ENCODE results near the gene CCNL2. TPM values are rescaled to one million over a fixed set of nuclear protein-coding genes. Genes with fewer than 3 reads are reported as not detected.

The CCNL2 gene
- total and polyA plus RNA-seq, 12 donors: 38.5 to 243 (median 48.0) TPM

DNA sequence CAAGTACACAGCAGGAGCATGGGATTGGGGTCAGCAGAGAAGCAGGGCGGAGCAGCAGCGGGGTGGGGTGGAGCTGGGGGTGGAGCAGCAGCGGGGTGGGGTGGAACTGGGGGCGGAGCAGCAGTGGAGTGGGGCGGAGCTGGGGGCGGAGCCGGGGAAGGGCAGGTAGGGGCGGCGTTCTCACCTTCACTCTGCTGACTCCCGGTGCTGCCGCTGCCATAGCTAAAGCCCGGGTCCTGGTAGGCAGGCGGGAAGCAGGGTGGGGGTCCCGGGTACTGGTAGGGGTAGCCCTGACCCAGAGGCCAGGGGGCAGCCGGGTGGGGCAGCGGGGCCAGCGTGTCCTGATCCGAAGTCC lies 61.4 kb downstream of the CCNL2 start:
- intact Hi-C loops (cut with DNase I): no loop called here
- no peak overlapping the region for H3K27ac ChIP-seq
- no peak for ATAC-seq
- no peaks in the 10 kb centered on the region for H3K9me3 ChIP-seq
- H3K36me3 ChIP-seq: peaks cover 0 to 63% (median 9%) of the 10 kb centered on the region in 9 donors
- TF ChIP-seq, protein P1, sequence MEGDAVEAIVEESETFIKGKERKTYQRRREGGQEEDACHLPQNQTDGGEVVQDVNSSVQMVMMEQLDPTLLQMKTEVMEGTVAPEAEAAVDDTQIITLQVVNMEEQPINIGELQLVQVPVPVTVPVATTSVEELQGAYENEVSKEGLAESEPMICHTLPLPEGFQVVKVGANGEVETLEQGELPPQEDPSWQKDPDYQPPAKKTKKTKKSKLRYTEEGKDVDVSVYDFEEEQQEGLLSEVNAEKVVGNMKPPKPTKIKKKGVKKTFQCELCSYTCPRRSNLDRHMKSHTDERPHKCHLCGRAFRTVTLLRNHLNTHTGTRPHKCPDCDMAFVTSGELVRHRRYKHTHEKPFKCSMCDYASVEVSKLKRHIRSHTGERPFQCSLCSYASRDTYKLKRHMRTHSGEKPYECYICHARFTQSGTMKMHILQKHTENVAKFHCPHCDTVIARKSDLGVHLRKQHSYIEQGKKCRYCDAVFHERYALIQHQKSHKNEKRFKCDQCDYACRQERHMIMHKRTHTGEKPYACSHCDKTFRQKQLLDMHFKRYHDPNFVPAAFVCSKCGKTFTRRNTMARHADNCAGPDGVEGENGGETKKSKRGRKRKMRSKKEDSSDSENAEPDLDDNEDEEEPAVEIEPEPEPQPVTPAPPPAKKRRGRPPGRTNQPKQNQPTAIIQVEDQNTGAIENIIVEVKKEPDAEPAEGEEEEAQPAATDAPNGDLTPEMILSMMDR (IDR thresholded peaks at IDR 0.05): no peak
- DNase-seq: no peak
- H3K4me3 ChIP-seq: no peak overlapping the region
- H3K27me3 ChIP-seq: no peaks in the 10 kb centered on the region
- 82 to 86% methylated on average over 18 of the region's 18 CpGs for WGBS, 2 donors
- no peaks in the 10 kb centered on the region for H3K4me1 ChIP-seq

GRCh38 chr1:1336931-1337792 lies 62.0 kb downstream of the CCNL2 start:
- H3K27me3 ChIP-seq: no peaks in the 10 kb centered on the region
- no peak overlapping the region for H3K4me3 ChIP-seq
- no peak for DNase-seq
- no peak for ATAC-seq
- H3K4me1 ChIP-seq: no peaks in the 10 kb centered on the region
- WGBS, 2 donors: 96 to 97% methylated on average over 30 to 32 of the region's 32 CpGs
- H3K36me3 ChIP-seq: peaks cover 0 to 62% (median 9%) of the 10 kb centered on the region in 9 donors
- no peak overlapping the region for H3K27ac ChIP-seq
- H3K9me3 ChIP-seq: no peaks in the 10 kb centered on the region
- TF ChIP-seq, protein P1 (IDR thresholded peaks at IDR 0.05): no peak
- intact Hi-C loops (cut with DNase I): no loop called here

DNA sequence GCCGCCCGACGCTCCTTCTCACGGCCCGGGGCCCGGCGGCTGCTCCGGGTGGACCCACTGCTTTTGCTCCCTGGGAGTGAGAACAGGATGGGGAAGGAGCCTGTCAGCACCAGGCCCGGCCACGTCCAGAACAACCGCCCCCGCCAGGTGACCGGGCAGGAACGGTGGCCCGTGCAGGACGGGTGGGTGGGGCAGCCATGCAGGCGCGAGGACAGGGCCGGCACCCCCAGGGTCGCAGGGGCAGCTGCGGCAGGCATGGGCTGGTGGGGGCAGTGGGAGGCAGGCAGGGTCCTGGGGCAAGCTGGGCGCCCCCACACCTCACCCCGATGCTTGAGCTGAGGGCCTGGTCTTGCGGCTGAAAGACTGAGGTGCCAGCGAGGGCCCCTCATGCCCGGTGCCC lies 62.7 kb downstream of the CCNL2 start:
- H3K36me3 ChIP-seq: peaks cover 0 to 55% (median 9%) of the 10 kb centered on the region in 9 donors
- DNase-seq: no peak

DNA sequence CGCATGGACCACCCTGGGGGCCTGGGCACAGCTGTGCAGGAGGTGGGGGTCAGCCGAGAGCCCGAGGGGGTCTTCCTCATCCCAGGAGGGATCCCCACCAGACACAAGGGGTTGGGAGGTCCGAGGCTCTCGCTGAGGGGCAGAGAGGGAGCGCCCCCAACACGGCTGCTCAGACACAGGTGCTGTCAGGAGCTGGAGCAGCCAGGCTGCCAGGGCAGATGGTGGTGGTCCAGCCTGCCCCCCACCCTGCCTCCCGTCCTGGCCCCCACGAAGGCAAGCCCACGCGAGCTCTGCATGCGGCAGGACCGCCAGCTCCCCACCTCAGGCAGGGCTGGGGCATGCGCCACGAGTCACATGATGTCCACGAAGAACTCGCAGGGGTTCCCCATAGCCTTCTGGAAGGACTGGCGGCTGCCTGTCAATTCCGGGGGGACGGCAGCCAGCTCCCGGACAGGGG lies 63.3 kb downstream of the CCNL2 start:
- intact Hi-C loops (cut with DNase I): no loop called here
- TF ChIP-seq, protein P1 (IDR thresholded peaks at IDR 0.05): no peak
- Histone ChIP-seq H3K9me3 (no peaks in the 10 kb centered on the region), H3K27ac (no peak overlapping the region), H3K27me3 (no peaks in the 10 kb centered on the region), H3K4me1 (peaks cover under 1 to 8% (median 4%) of the 10 kb centered on the region in 9 donors), H3K36me3 (peaks cover 0 to 51% (median 9%) of the 10 kb centered on the region in 9 donors), H3K4me3 (no peak overlapping the region)
- WGBS, 2 donors: 88 to 90% methylated on average over 21 of the region's 21 CpGs
- DNase-seq (no peak), ATAC-seq (no peak)

More for the DNA sequence above, 62.7 kb downstream of the CCNL2 start:
- 88 to 93% methylated on average over 18 to 26 of the region's 26 CpGs for WGBS, 2 donors
- ATAC-seq: no peak
- Histone ChIP-seq H3K4me1 (peaks cover 0 to 2% (median 0%) of the 10 kb centered on the region in 9 donors), H3K4me3 (no peak overlapping the region), H3K27ac (no peak overlapping the region), H3K9me3 (no peaks in the 10 kb centered on the region), H3K27me3 (no peaks in the 10 kb centered on the region)
- intact Hi-C loops (cut with DNase I): no loop called here
- TF ChIP-seq, protein P1 (IDR thresholded peaks at IDR 0.05): no peak

Small RNA genes within 50 kb of the gene (microRNA-seq; reads per million reads assigned to microRNA genes)
- gene MIR6808: 0 to 0.51 reads per million in 2 donors

Other genes with a start within 250 kb of the CCNL2 start
- under 1 TPM in 7 of 10 donors, not detected in 3; 0.11 to 0.53 (median 0.26) TPM for gene TTLL10, start 225.5 kb downstream of the CCNL2 start, total RNA-seq
- gene TTLL10, start 225.5 kb downstream of the CCNL2 start, polyA plus RNA-seq: under 1 TPM; 0.09 to 0.29 TPM
- 1 to 10 TPM in 1 of 10 donors, under 1 TPM in 2, not detected in 7; 0.28 to 1.7 (median 0.49) TPM for gene TNFRSF18, start 192.7 kb downstream of the CCNL2 start, total RNA-seq
- gene TNFRSF18, start 192.7 kb downstream of the CCNL2 start, polyA plus RNA-seq: under 1 TPM in 1 of 2 donors, not detected in 1; 0.26 TPM
- 10 to 100 TPM in 1 of 10 donors, 1 to 10 TPM in 7, under 1 TPM in 2; 0.52 to 24.8 (median 5.0) TPM for gene TNFRSF4, start 185.2 kb downstream of the CCNL2 start, total RNA-seq
- gene TNFRSF4, start 185.2 kb downstream of the CCNL2 start, polyA plus RNA-seq: 1 to 10 TPM; 3.8 to 9.8 TPM
- 100 to 1,000 TPM in 9 of 10 donors, 10 to 100 TPM in 1; 95.6 to 174 (median 123) TPM for gene SDF4, start 167.3 kb downstream of the CCNL2 start, total RNA-seq
- gene SDF4, start 167.3 kb downstream of the CCNL2 start, polyA plus RNA-seq: 100 to 1,000 TPM; 107 to 184 TPM
- gene B3GALT6, start 167.1 kb downstream of the CCNL2 start, total RNA-seq: 10 to 100 TPM in 4 of 10 donors, 1 to 10 TPM in 6; 7.3 to 13.5 (median 9.1) TPM
- 10 to 100 TPM in 1 of 2 donors, 1 to 10 TPM in 1; 7.7 to 16.2 TPM for gene B3GALT6, start 167.1 kb downstream of the CCNL2 start, polyA plus RNA-seq
- 1 to 10 TPM in 4 of 10 donors, under 1 TPM in 5, not detected in 1; 0.42 to 1.9 (median 0.90) TPM for gene C1QTNF12, start 152.6 kb downstream of the CCNL2 start, total RNA-seq
- gene C1QTNF12, start 152.6 kb downstream of the CCNL2 start, polyA plus RNA-seq: 1 to 10 TPM; 1.6 to 2.3 TPM
- 10 to 100 TPM; 23.5 to 41.9 (median 29.2) TPM for gene UBE2J2, start 125.5 kb downstream of the CCNL2 start, total RNA-seq
- 10 to 100 TPM; 43.8 to 44.1 TPM for gene UBE2J2, start 125.5 kb downstream of the CCNL2 start, polyA plus RNA-seq
- 1 to 10 TPM; 1.0 to 5.4 (median 2.7) TPM for gene SCNN1D, start 118.9 kb downstream of the CCNL2 start, total RNA-seq
- gene SCNN1D, start 118.9 kb downstream of the CCNL2 start, polyA plus RNA-seq: 10 to 100 TPM in 1 of 2 donors, 1 to 10 TPM in 1; 1.0 to 22.5 TPM
- gene ACAP3, start 91.4 kb downstream of the CCNL2 start, total RNA-seq: 10 to 100 TPM; 24.1 to 60.0 (median 30.4) TPM
- 100 to 1,000 TPM in 1 of 2 donors, 10 to 100 TPM in 1; 22.2 to 152 TPM for gene ACAP3, start 91.4 kb downstream of the CCNL2 start, polyA plus RNA-seq
- 10 to 100 TPM in 3 of 10 donors, 1 to 10 TPM in 7; 5.6 to 11.9 (median 8.2) TPM for gene PUSL1, start 90.7 kb downstream of the CCNL2 start, total RNA-seq
- 10 to 100 TPM; 16.0 to 17.8 TPM for gene PUSL1, start 90.7 kb downstream of the CCNL2 start, polyA plus RNA-seq
- 10 to 100 TPM; 44.7 to 91.7 (median 56.6) TPM for gene INTS11, start 74.7 kb downstream of the CCNL2 start, total RNA-seq
- 100 to 1,000 TPM in 1 of 2 donors, 10 to 100 TPM in 1; 92.6 to 269 TPM for gene INTS11, start 74.7 kb downstream of the CCNL2 start, polyA plus RNA-seq
- 100 to 1,000 TPM in 1 of 10 donors, 10 to 100 TPM in 9; 49.4 to 126 (median 65.4) TPM for gene CPTP, start 74.5 kb downstream of the CCNL2 start, total RNA-seq
- 100 to 1,000 TPM in 1 of 2 donors, 10 to 100 TPM in 1; 55.3 to 222 TPM for gene CPTP, start 74.5 kb downstream of the CCNL2 start, polyA plus RNA-seq
- under 1 TPM; 0.16 to 0.87 (median 0.35) TPM for gene TAS1R3, start 68.1 kb downstream of the CCNL2 start, total RNA-seq
- 1 to 10 TPM in 1 of 2 donors, under 1 TPM in 1; 0.39 to 3.1 TPM for gene TAS1R3, start 68.1 kb downstream of the CCNL2 start, polyA plus RNA-seq
- gene DVL1, start 49.9 kb downstream of the CCNL2 start, total RNA-seq: 100 to 1,000 TPM in 3 of 10 donors, 10 to 100 TPM in 7; 64.7 to 153 (median 78.0) TPM
- gene DVL1, start 49.9 kb downstream of the CCNL2 start, polyA plus RNA-seq: 100 to 1,000 TPM in 1 of 2 donors, 10 to 100 TPM in 1; 75.4 to 153 TPM
- 10 to 100 TPM in 9 of 10 donors, 1 to 10 TPM in 1; 7.2 to 23.3 (median 14.6) TPM for gene MXRA8, start 40.8 kb downstream of the CCNL2 start, total RNA-seq
- gene MXRA8, start 40.8 kb downstream of the CCNL2 start, polyA plus RNA-seq: 10 to 100 TPM; 28.7 to 35.6 TPM
- gene AURKAIP1, start 24.1 kb downstream of the CCNL2 start, total RNA-seq: 100 to 1,000 TPM; 176 to 251 (median 193) TPM
- gene AURKAIP1, start 24.1 kb downstream of the CCNL2 start, polyA plus RNA-seq: 100 to 1,000 TPM; 376 to 528 TPM
- 100 to 1,000 TPM; 116 to 162 (median 132) TPM for gene MRPL20, start 8.0 kb upstream of the CCNL2 start, total RNA-seq
- 100 to 1,000 TPM; 124 to 224 TPM for gene MRPL20, start 8.0 kb upstream of the CCNL2 start, polyA plus RNA-seq
- gene ANKRD65, start 21.9 kb upstream of the CCNL2 start, total RNA-seq: 1 to 10 TPM in 7 of 10 donors, under 1 TPM in 3; 0.37 to 2.5 (median 1.8) TPM
- 1 to 10 TPM; 1.2 to 3.1 TPM for gene ANKRD65, start 21.9 kb upstream of the CCNL2 start, polyA plus RNA-seq
- 10 to 100 TPM; 10.8 to 52.8 (median 14.1) TPM for gene VWA1, start 36.4 kb upstream of the CCNL2 start, total RNA-seq
- gene VWA1, start 36.4 kb upstream of the CCNL2 start, polyA plus RNA-seq: 10 to 100 TPM; 13.9 to 27.5 TPM
- gene ATAD3C, start 50.4 kb upstream of the CCNL2 start, total RNA-seq: 1 to 10 TPM in 5 of 10 donors, under 1 TPM in 5; 0.11 to 2.2 (median 1.2) TPM
- under 1 TPM; 0.49 to 0.66 TPM for gene ATAD3C, start 50.4 kb upstream of the CCNL2 start, polyA plus RNA-seq
- gene ATAD3B, start 72.4 kb upstream of the CCNL2 start, total RNA-seq: 1 to 10 TPM; 5.3 to 9.9 (median 6.6) TPM
- 10 to 100 TPM; 12.5 to 33.3 TPM for gene ATAD3B, start 72.4 kb upstream of the CCNL2 start, polyA plus RNA-seq
- gene ATAD3A, start 112.8 kb upstream of the CCNL2 start, total RNA-seq: 10 to 100 TPM; 13.2 to 27.9 (median 15.6) TPM
- gene ATAD3A, start 112.8 kb upstream of the CCNL2 start, polyA plus RNA-seq: 10 to 100 TPM; 24.7 to 39.4 TPM
- gene TMEM240, start 141.3 kb upstream of the CCNL2 start, total RNA-seq: 1 to 10 TPM; 3.2 to 6.2 (median 3.7) TPM
- gene TMEM240, start 141.3 kb upstream of the CCNL2 start, polyA plus RNA-seq: 10 to 100 TPM in 1 of 2 donors, 1 to 10 TPM in 1; 3.5 to 12.1 TPM
- gene SSU72, start 175.5 kb upstream of the CCNL2 start, total RNA-seq: 100 to 1,000 TPM in 4 of 10 donors, 10 to 100 TPM in 6; 73.8 to 138 (median 77.9) TPM
- 100 to 1,000 TPM in 1 of 2 donors, 10 to 100 TPM in 1; 96.3 to 122 TPM for gene SSU72, start 175.5 kb upstream of the CCNL2 start, polyA plus RNA-seq
- 1 to 10 TPM in 8 of 10 donors, under 1 TPM in 2; 0.66 to 5.9 (median 2.3) TPM for gene FNDC10, start 200.8 kb upstream of the CCNL2 start, total RNA-seq
- gene FNDC10, start 200.8 kb upstream of the CCNL2 start, polyA plus RNA-seq: 1 to 10 TPM; 1.1 to 3.8 TPM
- gene MIB2, start 216.2 kb upstream of the CCNL2 start, total RNA-seq: 100 to 1,000 TPM in 1 of 10 donors, 10 to 100 TPM in 9; 53.6 to 110 (median 74.7) TPM
- gene MIB2, start 216.2 kb upstream of the CCNL2 start, polyA plus RNA-seq: 100 to 1,000 TPM in 1 of 2 donors, 10 to 100 TPM in 1; 56.0 to 248 TPM
- gene MMP23B, start 232.8 kb upstream of the CCNL2 start, total RNA-seq: 10 to 100 TPM; 21.5 to 87.0 (median 63.1) TPM
- gene MMP23B, start 232.8 kb upstream of the CCNL2 start, polyA plus RNA-seq: 100 to 1,000 TPM in 1 of 2 donors, 10 to 100 TPM in 1; 14.2 to 113 TPM